NCI-H1048 (cell line): ENCODE data around the gene RCSD1.

ENCODE experiments used
- DNase-seq: peaks from one replicate; lab custom pipeline; 2025; lab: John Stamatoyannopoulos, UW

Gene RCSD1

DNA sequence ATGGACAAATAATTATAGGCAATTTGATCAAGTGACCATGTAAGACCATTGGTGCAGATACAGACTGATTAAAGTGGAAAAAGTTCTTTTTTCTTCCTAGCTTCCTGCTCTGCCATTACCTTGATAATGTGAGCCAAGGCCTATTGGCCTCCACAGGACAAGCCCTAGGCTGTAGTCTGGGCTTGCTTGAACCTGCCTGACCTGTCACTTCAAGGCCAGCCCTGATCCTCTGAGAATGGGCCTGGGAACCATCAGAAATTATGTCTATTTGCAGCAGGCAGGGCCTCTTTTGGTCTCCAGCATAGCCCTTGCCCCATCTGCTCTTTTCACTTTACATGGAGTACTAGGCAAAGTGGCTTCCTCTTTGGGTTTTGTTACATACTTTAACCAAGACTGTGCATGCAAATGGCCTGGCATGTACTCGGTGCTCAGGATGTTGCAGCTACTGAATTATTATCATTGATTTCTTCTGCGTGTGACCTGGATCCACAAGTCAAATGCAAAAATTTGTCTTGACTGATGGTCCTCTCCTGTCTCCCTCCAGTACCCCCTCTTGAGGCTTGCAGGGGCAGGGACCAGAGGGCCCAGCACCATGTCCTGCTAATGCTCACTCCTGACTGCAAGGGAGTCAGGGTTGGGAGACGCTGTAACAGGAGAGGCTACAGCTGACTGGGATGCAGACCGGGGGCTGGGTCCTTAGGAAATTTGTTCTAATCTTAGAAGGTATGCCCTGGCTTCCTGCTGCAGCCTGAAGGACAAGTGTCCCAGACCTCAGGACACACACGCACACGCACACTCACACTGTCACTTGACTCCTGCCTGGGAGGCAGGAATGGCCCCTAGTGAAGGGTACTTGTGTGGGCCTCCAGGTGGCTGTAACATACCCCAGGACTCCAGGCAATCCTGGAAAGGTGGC is 39.4 kb downstream of the RCSD1 start:
- DNase-seq: no peak

DNA sequence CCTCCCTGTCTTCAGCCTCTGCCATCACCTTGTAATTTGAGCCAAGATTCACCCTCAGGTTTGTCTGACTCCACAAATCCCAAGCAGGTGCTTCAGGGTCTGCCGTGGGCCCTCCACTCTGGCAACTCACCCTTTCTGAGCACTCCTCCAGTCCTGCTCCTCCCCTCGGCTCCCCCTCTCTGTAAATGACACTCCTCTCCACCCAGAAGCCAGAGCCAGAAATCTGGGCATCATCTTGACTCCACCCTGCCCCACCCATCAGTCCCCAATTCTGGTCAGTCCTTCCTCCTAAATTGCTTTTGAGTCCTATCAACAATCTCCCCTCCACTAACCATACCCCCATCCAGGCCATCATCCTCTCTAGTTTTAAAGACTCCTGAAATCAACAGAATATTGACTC is 40.5 kb downstream of the RCSD1 start:
- DNase-seq: no peak

DNA sequence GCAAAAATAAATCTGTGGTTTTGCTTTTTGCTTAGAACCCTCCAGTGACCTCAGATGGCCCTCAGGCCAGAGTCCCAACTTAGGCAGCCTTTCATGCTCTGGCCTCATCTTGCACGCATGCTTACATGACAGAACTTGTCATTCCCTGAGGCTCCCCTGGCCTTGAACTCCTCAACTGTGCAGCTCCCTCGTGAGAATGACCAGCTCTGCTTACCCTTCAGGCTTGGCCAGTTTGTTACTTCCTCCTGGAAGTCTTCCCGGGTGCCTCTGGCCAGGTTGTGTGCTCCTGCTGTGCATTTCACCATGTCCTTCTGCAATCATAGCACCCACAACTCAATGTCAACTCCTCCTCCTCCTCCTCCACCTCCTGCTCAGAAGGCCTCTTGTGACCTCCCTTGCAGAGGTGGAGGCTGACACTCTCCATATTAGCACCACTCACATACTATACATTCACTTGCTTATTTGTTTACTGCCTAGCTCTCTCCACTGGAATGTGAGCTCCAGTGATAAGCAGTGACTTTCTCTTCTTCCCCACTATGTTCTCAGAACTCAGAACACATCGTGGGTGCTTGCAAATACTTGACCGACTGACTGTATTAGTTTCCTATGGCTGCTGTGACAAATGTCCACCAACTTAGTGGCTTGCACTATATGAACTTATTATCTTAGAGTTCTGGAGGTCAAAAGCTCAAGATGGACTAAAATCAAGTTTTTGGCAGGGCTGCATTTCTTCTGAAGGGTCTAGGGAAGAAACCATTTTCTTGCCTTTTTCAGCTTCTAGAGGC is 41.9 kb downstream of the RCSD1 start:
- DNase-seq: no peak

DNA sequence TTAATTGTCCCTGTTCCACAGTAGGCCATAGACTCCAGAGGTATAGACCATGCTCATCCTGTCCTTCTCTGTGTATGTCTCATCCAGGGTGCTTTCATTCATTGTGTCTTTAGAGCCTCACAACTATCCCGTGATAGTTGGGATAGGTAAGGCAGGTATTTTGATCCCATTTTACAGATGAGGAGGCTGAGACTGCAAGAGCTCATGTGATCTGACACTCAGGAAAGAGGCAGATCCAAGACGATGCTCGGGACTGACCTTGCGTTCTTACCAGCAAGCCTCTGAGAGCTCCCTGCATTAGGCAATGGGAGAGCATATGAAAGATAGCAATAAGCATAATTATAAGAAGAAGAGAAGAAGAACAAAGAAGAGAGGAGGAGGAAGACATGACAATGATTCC is 42.8 kb downstream of the RCSD1 start:
- DNase-seq: no peak

DNA sequence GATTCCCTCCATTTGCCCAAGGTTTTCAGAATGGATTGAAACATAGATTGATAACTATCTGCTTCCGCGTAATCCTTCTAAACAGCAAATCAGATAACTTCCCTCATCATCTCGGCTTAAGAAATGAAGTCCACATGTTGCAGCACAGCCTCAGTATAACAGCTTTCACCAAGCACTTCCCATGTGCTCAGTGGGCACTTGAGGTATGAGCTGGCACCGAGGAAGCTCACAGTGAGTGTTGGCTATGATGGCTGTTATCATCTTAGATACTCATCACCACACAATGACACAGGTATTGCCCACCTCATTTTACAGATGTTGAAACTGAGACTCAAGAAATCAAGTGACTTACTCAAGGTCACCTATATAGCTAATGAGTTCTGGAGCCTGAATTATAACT is 43.2 kb downstream of the RCSD1 start:
- no peak for DNase-seq

DNA sequence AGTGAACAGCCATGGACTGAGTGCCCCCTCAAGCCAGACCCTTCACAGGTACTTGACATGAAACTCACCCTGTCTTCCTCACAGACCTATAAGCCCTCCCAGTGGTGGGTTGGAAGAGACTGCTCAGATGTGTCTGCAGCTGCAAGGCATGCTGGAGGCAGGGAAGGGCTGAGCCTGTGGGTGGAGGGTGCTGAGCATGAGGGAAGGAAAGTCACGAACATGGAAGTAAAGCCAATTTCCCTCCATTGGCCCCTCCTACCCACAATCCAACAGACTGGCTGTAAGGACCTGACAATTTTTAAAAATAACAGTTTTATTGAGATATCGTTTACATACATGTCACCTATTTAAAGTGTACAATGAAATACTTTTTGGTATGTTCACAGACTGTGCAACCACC is 44.1 kb downstream of the RCSD1 start:
- no peak for DNase-seq

DNA sequence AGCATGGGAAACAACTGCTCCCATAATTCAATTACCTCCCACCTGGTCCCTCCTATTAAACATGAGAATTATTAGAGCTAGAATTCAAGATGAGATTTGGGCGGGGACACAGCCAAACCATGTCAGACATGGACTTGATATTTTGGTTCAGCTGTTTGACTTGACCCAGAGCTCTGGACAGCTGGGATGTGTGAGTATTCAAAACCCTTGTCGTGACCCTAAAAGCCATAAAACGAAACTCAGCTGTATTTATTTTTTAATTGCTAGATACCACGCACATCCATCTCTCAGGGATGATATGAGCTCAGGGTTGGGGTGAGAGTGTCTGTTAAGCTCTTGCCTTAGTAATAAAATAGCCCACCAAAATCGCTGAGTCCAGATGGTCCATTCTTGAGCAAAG is 45.4 kb downstream of the RCSD1 start:
- DNase-seq: no peak

DNA sequence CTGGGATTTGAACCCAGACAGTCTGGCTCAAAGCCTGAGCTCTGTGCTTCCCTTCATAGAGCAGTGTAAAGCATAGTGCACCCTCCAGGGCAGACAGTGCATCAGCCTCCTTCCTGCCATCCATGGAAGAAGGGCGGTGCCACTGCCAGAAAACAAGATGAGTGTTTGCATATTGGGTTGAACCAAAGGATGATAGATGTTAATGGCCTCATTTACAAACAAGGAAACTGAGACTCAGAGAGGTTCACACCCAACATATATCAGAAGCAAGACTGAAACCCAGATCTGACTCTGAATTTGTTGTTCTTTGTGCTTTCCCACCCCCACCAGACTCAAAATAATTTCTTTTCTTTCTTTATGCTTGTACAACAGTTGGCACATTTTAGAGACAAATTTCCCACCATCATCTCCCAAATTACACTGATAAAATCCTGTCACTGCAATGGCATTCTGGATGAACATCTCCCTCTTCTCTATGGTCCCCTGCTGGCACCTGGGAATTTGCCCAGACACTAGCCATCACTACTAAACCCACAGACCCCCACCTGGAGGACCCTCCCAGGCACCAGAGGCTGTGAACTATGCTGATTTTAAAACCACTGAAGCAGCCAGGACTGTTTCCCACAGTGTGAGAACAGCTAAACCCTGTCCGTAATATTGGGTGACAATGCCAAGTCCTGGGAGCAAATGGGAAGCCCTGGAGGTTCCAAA is 46.3 kb downstream of the RCSD1 start:
- DNase-seq: no peak

DNA sequence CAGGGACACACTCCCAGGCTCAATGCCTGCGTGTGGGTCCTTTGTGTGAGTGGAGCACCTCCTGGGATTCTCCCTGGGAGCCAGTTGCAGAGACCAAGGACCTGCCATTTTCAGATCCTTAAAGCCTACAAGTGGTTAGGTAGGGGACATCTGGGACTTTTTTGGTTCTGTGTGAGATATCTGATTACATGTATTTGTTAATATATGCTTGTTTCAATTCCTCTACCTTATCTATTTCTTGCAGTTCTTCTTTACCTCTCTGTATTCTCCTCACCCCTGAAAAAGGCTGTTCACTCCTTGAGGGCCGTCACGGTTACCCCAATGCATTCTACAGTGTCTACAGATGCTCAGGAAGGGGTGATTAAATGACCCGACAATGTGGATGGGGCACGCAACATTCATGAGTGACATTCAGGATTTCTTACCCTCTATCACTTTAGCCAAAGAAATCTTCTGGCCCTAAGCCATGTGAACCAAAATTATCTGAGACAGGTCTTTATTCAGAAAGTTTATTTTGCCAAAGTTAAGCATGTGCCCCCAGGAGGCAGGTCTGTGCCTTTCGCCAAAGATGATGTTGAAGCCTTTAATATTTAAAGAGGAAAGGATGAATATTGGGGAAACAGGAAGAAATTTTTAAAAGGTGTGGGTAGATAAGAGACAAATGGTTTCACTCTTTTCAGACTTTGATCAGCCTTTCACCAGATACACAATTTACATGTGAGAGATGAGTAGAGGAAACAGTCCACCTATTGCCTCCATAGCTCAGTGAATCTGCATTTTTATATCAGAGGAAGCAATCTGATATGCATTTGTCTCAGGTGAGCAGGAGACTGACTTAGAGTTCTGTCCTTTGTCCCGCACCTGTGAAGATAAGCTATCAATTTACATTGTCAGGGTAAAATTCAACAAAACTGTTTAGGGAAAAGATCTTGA is 47.1 kb downstream of the RCSD1 start:
- DNase-seq: no peak

DNA sequence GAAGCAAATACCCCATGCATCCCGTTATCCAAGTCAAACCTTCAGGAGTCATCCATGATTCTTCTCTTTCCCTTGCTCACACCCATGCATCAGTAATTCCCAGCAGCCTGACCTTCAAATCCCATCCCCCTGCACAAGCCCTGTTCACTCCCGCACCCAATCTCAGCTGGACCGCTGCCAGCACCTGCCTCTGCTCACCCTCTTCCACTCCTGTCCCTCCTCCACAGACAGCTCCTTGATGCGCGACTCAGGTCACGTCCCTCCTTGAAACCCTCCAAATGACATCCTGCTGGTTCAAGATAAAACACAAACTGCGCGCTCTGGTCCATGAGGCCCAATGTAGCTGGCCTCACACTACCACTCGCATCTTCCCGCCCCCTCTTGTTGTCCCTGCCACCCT is 48.4 kb downstream of the RCSD1 start:
- DNase-seq: no peak

DNA sequence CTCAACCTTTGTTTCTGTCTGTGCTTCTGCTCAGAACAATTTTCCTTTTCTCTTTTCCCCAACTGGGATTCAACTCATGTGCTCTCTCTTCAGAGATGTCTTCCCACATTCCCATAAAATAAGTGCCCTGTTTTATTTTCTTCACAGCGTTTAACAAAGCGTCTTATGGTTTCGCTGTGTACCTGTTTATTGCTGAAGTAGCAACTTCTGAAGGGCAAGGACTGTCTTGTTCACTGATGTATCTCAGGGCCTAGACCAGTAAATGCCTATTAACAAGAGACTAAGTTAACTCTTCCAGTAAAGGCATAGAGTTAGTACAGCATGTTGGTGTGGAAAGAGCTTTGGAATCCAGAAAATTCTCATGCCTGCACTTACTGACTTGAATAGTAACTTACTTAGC is 48.8 kb downstream of the RCSD1 start:
- DNase-seq: no peak

DNA sequence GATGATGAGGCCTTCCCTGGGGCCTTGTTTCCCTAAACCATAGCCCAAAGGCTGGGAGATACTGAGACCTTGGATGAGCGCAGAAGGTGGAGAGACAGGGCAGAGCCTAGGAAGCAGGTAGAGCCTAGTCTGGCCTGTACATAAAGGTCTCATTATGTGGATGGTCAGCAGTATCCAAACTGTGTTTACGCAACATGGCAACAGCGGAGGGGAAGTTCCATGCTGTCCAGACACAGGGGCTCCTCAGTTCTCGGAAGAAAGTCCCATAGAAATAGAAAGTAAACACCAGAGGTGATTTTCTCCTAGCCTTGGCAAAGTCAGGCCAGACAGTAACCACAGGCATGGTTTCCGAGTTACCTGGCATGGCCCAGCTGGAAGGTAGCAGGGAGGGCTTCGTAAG is 49.7 kb downstream of the RCSD1 start:
- no peak for DNase-seq

DNA sequence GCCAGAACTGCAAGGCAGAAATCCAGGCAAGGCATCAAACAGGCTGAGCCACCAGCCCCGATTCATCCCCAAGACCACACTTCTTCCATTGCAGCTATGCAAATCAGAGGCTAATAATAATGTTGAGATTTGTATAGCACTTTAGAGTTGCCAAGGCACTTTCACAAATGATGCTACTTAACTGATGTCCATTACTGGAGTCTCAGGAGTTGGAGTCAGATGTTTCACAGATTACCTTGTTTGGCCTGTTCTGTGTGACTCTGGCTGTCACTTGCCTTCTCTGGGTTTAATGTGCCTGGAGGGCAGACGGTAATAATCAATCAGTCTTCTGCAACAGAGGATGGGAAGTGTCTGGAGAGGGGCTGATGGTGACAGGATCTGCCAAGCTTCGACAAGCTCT is 51.0 kb downstream of the RCSD1 start:
- no peak for DNase-seq

DNA sequence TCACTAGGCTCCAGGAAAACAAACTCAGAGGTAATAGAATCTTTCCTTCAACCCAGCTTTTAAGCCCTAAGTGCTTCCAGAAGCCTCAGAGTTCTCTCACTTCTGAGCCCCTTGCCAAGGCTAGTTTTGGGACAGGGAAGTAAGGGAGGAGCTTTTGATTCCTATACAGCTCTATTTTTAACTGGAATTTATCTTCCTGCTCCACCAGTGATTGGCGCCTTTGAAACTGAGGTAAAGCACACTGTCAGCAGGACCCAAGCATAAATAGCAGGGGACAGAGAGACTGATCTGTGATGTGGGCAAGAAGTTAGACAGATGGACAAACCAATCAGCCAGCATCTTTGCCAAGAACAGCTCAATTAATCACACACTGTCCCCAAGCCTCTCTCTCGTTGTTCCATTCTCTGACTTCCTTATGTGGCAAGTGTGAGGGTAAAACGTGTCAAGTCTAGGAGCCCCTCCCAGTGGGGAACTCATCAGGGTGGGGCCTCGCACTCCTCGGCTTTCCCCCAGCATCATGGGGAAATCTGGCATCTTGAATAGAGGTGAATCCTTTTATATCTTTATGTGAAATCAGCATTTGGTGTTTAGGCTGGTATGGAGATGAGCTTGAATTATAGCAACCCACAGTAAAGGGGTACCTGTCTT is 51.5 kb downstream of the RCSD1 start:
- no peak for DNase-seq

DNA sequence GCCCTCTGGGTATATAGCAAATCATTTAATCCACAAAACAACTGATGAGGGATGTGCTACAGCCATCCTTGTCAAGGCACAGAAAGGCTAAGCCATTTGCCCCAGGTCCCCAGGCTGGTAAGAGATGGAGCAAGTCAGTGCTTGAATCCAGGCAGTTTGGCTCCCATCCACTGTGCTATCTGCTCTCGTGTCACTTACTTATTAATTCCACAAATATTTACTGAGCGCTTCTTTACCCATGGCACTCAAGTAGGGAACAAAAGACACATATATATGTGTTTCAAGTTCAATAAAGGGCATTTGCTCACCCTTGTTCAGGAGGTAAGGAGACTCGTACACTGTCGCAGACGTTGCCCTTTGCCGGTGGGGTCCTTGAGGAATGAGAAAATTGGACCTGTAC is 53.2 kb downstream of the RCSD1 start:
- no peak for DNase-seq

DNA sequence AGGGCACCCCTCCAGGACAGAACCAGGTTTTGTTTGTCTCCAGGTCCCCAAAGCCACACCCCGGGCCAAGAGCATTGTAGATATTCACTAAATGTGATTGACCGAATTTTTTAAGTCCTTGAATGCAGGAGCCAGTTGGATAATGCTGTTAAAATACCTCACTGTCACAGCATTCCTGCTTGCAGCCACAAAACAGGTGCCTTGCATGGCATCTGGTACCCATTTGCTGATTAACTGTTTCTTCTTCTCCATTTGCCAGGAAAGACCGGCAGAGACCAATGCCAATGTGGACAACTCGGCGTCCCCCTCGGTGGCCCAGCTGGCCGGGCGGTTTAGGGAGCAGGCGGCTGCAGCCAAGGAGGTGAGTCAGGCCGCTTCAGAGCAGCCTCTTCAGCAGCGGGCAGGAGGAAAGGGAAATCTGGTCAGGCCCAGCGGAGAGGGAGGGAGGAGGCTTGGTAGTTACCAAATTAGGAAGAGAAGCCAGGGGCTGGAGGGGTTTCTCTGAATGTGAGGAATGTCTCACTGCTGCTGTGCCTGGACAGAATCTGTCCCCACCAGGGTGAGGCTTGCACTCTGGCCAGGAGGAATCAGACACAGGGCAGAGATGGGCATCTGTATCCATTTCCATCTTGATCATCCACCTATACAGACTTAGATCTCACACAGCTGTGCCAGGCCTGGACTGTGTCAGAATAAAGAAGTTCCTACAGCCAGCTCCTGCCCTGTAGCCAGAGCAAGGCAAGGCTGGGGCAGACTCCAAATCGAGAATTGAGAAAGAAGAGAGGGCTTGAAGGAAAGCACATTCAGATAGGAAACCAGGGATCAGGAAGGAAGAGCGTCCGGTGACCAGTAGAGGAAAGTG is 53.8 kb downstream of the RCSD1 start:
- DNase-seq: no peak

DNA sequence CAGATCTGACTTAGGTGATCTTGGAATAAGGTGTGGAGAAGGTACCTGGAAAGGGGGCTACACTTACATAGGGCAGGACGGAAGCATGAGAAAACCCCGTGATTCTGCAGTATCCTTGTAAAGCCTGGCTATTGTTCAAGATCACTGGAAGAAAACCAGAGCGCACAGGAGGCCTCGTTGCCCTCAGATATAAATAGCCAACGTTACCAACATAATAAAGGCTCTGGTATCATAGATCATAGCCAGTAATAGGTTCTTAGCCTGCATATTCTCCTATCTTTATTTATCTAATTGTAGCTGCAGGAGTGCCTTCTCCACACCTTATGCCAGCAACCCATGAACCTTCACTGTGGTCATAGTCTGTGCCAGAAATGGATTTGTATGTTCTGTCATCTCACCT is 55.8 kb downstream of the RCSD1 start:
- no peak for DNase-seq

DNA sequence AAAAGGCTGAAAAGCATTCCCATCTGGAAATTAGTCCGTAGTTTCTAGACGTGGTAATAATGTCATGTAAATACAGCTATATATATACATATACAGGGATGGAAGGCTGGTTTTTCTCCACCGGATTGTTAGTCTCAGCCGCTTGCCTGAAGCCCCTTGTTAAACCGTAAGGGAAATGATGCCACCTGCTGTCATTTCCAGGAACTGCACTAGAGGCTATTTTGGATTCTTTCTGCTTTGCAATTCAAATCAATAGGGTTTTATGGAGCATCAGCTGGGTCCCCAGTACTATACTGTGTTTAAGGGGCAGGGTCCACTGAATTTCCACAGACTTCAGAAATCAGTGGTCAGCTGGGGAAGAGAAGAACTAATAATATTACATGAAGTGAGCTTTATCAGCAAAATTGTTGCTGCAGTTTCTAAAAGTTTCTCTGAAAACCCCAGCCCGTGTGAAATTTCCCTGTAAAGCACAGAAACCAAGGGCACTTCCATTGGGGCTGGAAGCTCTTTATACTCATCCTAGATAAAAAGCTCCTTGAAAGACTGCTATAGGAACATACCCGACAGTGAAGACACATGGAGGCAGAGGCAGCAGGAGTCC is 58.0 kb downstream of the RCSD1 start:
- peak; percentile 69 for DNase-seq

DNA sequence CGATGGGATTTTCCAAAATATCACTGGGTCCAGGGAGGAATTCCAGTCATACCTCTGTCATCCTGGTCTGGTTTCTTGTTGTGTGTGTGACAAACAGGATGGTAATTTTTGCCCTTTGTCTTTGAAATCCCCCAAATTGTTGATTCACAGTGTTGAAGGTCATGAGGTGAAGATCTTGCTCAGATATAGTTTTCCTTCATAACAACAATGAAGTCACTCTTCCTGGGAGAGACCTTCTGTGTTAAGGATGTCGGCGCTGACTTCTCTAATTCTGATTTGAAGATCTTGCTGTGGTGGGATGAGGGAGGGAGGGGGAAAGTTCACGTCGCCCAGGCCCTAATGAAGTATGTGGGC is 59.5 kb downstream of the RCSD1 start:
- no peak for DNase-seq

DNA sequence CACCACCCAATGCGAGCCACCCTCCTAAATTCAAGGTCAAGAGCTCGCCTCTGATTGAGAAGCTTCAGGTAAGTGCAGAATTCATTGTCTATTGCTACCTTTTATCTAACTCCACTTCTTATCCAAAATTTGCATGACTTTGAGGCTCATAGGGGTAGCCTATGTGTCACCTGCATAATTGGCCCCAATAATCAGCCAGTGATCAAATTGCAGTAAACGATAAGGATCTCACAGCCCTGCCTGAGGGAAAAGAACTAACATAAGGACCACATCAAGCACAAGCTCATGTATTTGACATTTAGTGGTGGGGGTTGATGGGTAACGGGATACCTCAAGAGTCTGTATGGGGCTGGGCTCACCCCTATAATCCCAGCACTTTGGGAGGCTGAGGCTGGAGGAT is 60.0 kb downstream of the RCSD1 start:
- no peak for DNase-seq
